CD4-positive, alpha-beta T cell treated with Interleukin-4 for 4 hours (primary cell): ENCODE data around the gene MCOLN1.
"Not testable (repeated sequence)": the region's sequence is repeated elsewhere in the genome, so short reads cannot be mapped to it uniquely, and the experiment has no call there.

ENCODE experiments used
- DNase-seq: peaks from one replicate; pipeline ENCODE4 v3.0.0-alpha.2; 2020

The MCOLN1 gene

GRCh38 chr19:7526059-7526929, 3.9 kb downstream of the MCOLN1 start:
- DNase-seq = no peak

GRCh38 chr19:7527516-7528191, 5.2 kb downstream of the MCOLN1 start:
- DNase-seq = no peak

GRCh38 chr19:7528192-7528519, 5.7 kb downstream of the MCOLN1 start:
- DNase-seq = no peak

- no peak for DNase-seq
These were observed 6.3 kb downstream of the MCOLN1 start for GRCh38 chr19:7528522-7529245.

GRCh38 chr19:7529246-7529600, 6.8 kb downstream of the MCOLN1 start:
- DNase-seq = no peak

GRCh38 chr19:7529610-7530490, 7.4 kb downstream of the MCOLN1 start:
- DNase-seq = no peak

- no peak for DNase-seq
These were observed 11.0 kb downstream of the MCOLN1 start for GRCh38 chr19:7533281-7533885.

GRCh38 chr19:7533925-7534480, 11.6 kb downstream of the MCOLN1 start:
- DNase-seq = peak; percentile 86

- peak; percentile 16 for DNase-seq
These were observed 12.2 kb downstream of the MCOLN1 start for GRCh38 chr19:7534531-7535046.

- peak; percentile 86 for DNase-seq
These were observed 12.9 kb downstream of the MCOLN1 start, which contains the start of gene PNPLA6 for GRCh38 chr19:7535047-7535997. PNPLA6 (plus strand) TSS chr19:7535717; CDS start chr19:7535789, 72 bp downstream.

- no peak for DNase-seq
These were observed 13.7 kb downstream of the MCOLN1 start for GRCh38 chr19:7535998-7536695.

GRCh38 chr19:7538990-7539389, 16.6 kb downstream of the MCOLN1 start:
- DNase-seq = not testable (repeated sequence)

GRCh38 chr19:7539827-7540425, 17.5 kb downstream of the MCOLN1 start:
- DNase-seq = no peak

GRCh38 chr19:7540761-7541474, 18.5 kb downstream of the MCOLN1 start:
- no peak for DNase-seq

GRCh38 chr19:7541475-7541824, 19.0 kb downstream of the MCOLN1 start:
- DNase-seq = no peak

- DNase-seq = no peak
These were observed 19.5 kb downstream of the MCOLN1 start for GRCh38 chr19:7541828-7542443.

GRCh38 chr19:7542556-7543348, 20.3 kb downstream of the MCOLN1 start:
- no peak for DNase-seq
